Panc1 (cell line): Measurements from ENCODE around the gene ARHGAP12. TPM values are rescaled to one million over a fixed set of nuclear protein-coding genes. Genes with fewer than 3 reads are reported as not detected.

Experiments used
- ATAC-seq: fragments of 200-7000 bp; cut with Tn5 transposase; 2 replicates; pipeline ENCODE4 v1.9.1; 2020; ENCODE audit warnings: mild to moderate bottlenecking, moderate library complexity
- BruUV-seq: library from RNA; stranded (reverse); fragments of 400-500 nt; replicated peaks from 2 replicates; lab custom pipeline; 2021; lab: Mats Ljungman, UMichigan
- CTCF ChIA-PET: fragments of 300-600 bp; sonication (Branson Sonifier 250); formaldehyde crosslinking; loops from one replicate; lab custom pipeline; 2022; ENCODE audit warnings: antibody characterized with exemption; lab: Charles Lee
- POLR2A ChIA-PET: fragments of 300-600 bp; sonication (Branson Sonifier 250); formaldehyde crosslinking; loops from one replicate; lab custom pipeline; 2022; ENCODE audit warnings: antibody characterized with exemption; lab: Charles Lee
- DNase-seq: peaks from one replicate; pipeline ENCODE4 v3.0.0-alpha.2; 2010; ENCODE audit warnings: low read depth, low spot score
- H3K27ac ChIP-seq: 2 replicates; pipeline ENCODE4 v1.5.1; 2011; ENCODE audit warnings: mild to moderate bottlenecking, low read length, inconsistent platforms
- H3K27me3 ChIP-seq: fragments of 200-500 bp; sonication (Bioruptor generic); 2 replicates; pipeline ENCODE4 v1.6.0; 2014; ENCODE audit warnings: low read length, inconsistent platforms; ENCODE audit not compliant: control insufficient read depth, insufficient read depth
- H3K36me3 ChIP-seq: fragments of 200-500 bp; sonication (Bioruptor generic); 2 replicates; pipeline ENCODE4 v1.5.1; 2014; ENCODE audit warnings: inconsistent platforms, mild to moderate bottlenecking, low read length, moderate library complexity; ENCODE audit not compliant: control insufficient read depth, insufficient read depth
- H3K4me1 ChIP-seq: 2 replicates; pipeline ENCODE4 v1.5.1; 2011; ENCODE audit warnings: inconsistent platforms, mild to moderate bottlenecking, low read length, moderate library complexity; ENCODE audit not compliant: control insufficient read depth, insufficient read depth
- H3K4me3 ChIP-seq, 2 experiments: 2 replicates each; pipeline ENCODE4 v1.5.1; 2011 to 2012; ENCODE audit warnings: low read depth in 2 of 2, low read length in 2 of 2, mild to moderate bottlenecking in 2 of 2, inconsistent platforms in 1 of 2, moderate library complexity in 1 of 2
- H3K9me3 ChIP-seq: fragments of 200-500 bp; sonication (Bioruptor generic); 2 replicates; pipeline ENCODE4 v1.5.1; 2014; ENCODE audit warnings: low read depth, mild to moderate bottlenecking, inconsistent platforms, low read length, moderate library complexity; ENCODE audit not compliant: control insufficient read depth, insufficient read depth
- POLR2AphosphoS5 ChIP-seq: IDR thresholded peaks from 2 replicates; pipeline ENCODE4 v1.6.1; 2012; ENCODE audit warnings: mild to moderate bottlenecking, low read depth, low read length, moderate library complexity
- SIN3A ChIP-seq: IDR thresholded peaks from 2 replicates; pipeline ENCODE4 v1.6.1; 2012; ENCODE audit warnings: low read depth, mild to moderate bottlenecking, low read length, moderate library complexity, borderline replicate concordance; ENCODE audit not compliant: insufficient read depth
- TCF7L2 ChIP-seq: IDR thresholded peaks from 2 replicates; pipeline ENCODE4 v1.6.1; 2011; ENCODE audit warnings: mild to moderate bottlenecking, low read depth, low read length, inconsistent platforms
- in situ Hi-C: cut with HindIII; loops from 2 replicates; pipeline ENCODE4 v1.10.0; 2016; ENCODE audit warnings: low sequenced_read_pairs, low pct_unique_long_range_greater_than_20kb
- intact Hi-C: fragments of 100-400 bp; cut with micrococcal nuclease; formaldehyde crosslinking; loops from one replicate; pipeline ENCODE4 v1.10.0; 2022; ENCODE audit not compliant: unreplicated experiment
- total RNA-seq: library from RNA; stranded (reverse); gene quantifications from one replicate; pipeline ENCODE4 v1.2.1, GENCODE V29; 2021; ENCODE audit not compliant: unreplicated experiment
- TF ChIP-seq, protein P1 (sequence below): fragments of 450-650 bp; IDR thresholded peaks from 2 replicates; pipeline ENCODE4 v1.5.1; 2017; ENCODE audit warnings: mild to moderate bottlenecking
- TF ChIP-seq, protein P2 (sequence below), 2 experiments: IDR thresholded peaks; 2 replicates each; pipeline ENCODE4 v1.6.1; 2011 to 2012; ENCODE audit warnings: low read depth in 2 of 2, control low read depth in 1 of 2, low read length in 1 of 2, mild to moderate bottlenecking in 1 of 2, moderate library complexity in 1 of 2; ENCODE audit not compliant: insufficient read depth in 1 of 2

Gene ARHGAP12
- total RNA-seq, 1 experiment from 2014 or later: 22.9 TPM

DNA sequence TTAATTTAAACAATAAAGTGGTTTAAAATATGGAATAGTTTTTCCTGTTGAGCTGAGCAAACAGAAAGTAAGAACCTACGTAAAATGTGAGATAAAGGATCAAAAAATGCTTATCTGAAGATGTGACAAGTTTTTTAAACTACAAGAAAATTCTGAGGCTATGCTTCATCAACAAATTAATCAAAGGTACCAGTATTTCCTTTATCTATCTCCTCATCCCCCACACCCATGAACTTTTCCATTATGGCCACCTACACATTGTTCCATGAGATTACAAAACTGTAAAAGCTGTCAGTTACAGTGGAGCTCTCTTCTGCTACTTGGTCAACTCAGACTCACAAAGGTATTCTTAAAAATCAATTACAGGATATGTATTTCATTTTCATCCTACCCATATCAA lies 77.4 kb downstream of the ARHGAP12 start:
- Histone ChIP-seq H3K4me3 (no peak overlapping the region), H3K27me3 (no peaks in the 10 kb centered on the region), H3K9me3 (no peaks in the 10 kb centered on the region), H3K36me3 (peaks cover 2% of the 10 kb centered on the region; the same call in 1 of the 2 replicates), H3K4me1 (no peaks in the 10 kb centered on the region), H3K27ac (no peak overlapping the region)
- in situ Hi-C loops (no loop called here), intact Hi-C loops (no loop called here)
- POLR2A ChIA-PET: no interaction called here
- ATAC-seq (no peak), DNase-seq (no peak)
- CTCF ChIA-PET: no interaction called here
- TSS peak; percentile 18 for BruUV-seq
- TF ChIP-seq SIN3A (no peak), TCF7L2 (no peak), POLR2AphosphoS5 (no peak)
- TF ChIP-seq, protein P1, sequence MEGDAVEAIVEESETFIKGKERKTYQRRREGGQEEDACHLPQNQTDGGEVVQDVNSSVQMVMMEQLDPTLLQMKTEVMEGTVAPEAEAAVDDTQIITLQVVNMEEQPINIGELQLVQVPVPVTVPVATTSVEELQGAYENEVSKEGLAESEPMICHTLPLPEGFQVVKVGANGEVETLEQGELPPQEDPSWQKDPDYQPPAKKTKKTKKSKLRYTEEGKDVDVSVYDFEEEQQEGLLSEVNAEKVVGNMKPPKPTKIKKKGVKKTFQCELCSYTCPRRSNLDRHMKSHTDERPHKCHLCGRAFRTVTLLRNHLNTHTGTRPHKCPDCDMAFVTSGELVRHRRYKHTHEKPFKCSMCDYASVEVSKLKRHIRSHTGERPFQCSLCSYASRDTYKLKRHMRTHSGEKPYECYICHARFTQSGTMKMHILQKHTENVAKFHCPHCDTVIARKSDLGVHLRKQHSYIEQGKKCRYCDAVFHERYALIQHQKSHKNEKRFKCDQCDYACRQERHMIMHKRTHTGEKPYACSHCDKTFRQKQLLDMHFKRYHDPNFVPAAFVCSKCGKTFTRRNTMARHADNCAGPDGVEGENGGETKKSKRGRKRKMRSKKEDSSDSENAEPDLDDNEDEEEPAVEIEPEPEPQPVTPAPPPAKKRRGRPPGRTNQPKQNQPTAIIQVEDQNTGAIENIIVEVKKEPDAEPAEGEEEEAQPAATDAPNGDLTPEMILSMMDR: no peak
- TF ChIP-seq, protein P2, sequence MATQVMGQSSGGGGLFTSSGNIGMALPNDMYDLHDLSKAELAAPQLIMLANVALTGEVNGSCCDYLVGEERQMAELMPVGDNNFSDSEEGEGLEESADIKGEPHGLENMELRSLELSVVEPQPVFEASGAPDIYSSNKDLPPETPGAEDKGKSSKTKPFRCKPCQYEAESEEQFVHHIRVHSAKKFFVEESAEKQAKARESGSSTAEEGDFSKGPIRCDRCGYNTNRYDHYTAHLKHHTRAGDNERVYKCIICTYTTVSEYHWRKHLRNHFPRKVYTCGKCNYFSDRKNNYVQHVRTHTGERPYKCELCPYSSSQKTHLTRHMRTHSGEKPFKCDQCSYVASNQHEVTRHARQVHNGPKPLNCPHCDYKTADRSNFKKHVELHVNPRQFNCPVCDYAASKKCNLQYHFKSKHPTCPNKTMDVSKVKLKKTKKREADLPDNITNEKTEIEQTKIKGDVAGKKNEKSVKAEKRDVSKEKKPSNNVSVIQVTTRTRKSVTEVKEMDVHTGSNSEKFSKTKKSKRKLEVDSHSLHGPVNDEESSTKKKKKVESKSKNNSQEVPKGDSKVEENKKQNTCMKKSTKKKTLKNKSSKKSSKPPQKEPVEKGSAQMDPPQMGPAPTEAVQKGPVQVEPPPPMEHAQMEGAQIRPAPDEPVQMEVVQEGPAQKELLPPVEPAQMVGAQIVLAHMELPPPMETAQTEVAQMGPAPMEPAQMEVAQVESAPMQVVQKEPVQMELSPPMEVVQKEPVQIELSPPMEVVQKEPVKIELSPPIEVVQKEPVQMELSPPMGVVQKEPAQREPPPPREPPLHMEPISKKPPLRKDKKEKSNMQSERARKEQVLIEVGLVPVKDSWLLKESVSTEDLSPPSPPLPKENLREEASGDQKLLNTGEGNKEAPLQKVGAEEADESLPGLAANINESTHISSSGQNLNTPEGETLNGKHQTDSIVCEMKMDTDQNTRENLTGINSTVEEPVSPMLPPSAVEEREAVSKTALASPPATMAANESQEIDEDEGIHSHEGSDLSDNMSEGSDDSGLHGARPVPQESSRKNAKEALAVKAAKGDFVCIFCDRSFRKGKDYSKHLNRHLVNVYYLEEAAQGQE (IDR thresholded peaks at IDR 0.05; ENCODE audit: insufficient read depth in 1 of 2, low read depth in 2 of 2, low read length in 1 of 2): no peak

DNA sequence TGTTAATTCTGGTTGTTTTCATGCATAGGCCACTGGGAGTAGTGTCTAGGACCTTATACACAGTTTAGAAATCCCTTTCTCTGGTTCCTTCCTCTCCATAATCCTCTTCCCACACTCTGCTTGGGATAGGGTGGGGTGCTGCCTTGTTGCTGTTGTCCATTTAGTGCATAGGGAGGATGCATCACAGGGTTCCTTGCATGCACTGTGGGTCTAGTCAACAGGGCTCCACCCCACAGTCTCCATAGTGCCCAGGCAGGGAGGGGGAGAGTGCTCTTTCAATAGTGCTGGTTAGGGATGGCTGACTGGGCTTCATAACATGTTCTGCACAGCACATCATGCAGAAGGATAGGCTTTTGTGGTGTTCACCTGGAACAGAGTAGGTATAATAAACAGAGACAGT lies 81.1 kb downstream of the ARHGAP12 start:
- TF ChIP-seq POLR2AphosphoS5: no peak
- TF ChIP-seq SIN3A: no peak
- TF ChIP-seq, protein P2 (IDR thresholded peaks at IDR 0.05; ENCODE audit: insufficient read depth in 1 of 2, low read depth in 2 of 2, low read length in 1 of 2): no peak
- TF ChIP-seq TCF7L2: no peak
- TF ChIP-seq, protein P1: no peak
- Histone ChIP-seq H3K27me3 (no peaks in the 10 kb centered on the region), H3K9me3 (no peaks in the 10 kb centered on the region), H3K4me3 (no peak overlapping the region), H3K4me1 (no peaks in the 10 kb centered on the region), H3K36me3 (peaks cover 2% of the 10 kb centered on the region; the same call in 1 of the 2 replicates), H3K27ac (no peak overlapping the region)
- intact Hi-C loops (no loop called here), in situ Hi-C loops (no loop called here)
- no peak for ATAC-seq
- DNase-seq: no peak
- ChIA-PET CTCF (no interaction called here), POLR2A (no interaction called here)
- no TSS peak for BruUV-seq
